ENCODE data around the gene EPN3.

Gene EPN3

GRCh38 chr17:50593321-50593720 lies 60.8 kb downstream of the EPN3 start:
- Histone ChIP-seq H3K27me3 (no peaks in the 10 kb centered on the region), H3K4me1 (no peaks in the 10 kb centered on the region), H3K4me2 (no peak overlapping the region), H3K36me3 (no peaks in the 10 kb centered on the region), H3K9ac (no peak overlapping the region), H3K9me3 (no peaks in the 10 kb centered on the region), H3K4me3 (no peak overlapping the region), H3K27ac (no peak overlapping the region), H4K20me1 (no peaks in the 10 kb centered on the region)
- no peak for TF ChIP-seq Cebpa-rat (IDR thresholded peaks at IDR 0.05)

Measured in BLaER1 (cell line).